ENCODE data around the gene NMT1. TPM values are rescaled to one million over a fixed set of nuclear protein-coding genes. Genes with fewer than 3 reads are reported as not detected.

NMT1 gene
- total RNA-seq, 2 experiments from 2014 or later = 61.1 to 62.2 TPM

DNA sequence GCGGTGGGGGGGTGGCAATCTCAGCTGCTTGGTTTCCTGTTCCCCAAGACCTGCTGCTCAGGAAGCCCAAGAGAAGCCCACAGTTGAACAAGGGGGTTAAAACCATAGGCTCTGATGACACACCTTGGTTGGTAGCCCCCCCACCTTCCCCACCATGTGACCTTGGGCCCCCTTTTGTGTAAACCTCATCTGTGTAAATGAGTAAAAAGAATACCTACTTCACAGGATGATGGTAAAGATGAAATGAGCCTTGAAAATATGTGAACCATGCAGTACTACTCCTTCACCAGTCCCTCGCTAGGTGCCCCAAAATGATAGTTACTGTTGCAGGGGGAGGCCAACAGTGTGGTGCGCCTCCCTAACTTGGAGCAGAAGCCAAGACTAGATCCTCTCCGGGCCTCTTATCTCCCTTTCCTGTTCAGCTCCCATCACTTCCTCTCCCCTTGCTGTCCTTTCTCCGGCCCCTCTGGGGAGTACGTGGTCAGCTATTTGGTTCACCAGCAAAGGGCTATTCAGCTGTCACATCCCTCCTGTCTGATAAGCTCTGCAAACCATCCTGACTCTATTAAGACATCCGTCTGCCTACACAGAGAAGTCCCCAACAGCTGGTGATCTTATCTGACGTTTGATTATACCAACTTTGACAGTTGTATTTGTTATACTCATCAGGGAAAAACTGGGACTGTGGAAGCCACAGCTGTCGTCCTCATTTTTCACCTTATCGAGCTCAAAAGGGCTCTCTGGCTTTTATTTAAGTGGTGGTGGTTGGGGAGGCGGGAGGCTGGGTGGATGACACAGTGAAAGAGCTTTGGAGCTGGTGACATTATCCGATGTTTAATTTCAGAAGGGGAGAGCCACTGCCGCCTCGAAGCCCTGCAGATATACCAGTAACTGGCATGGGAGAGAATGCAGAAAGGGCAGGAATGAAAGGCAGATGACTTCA, 29.6 kb upstream of the NMT1 start:
- peaks cover 71% of the 10 kb centered on the region for H3K36me3 ChIP-seq (ENCODE audit: insufficient read depth, low read length)
- H3K27ac ChIP-seq (ENCODE audit: low read depth in 1 of 2, low read length in 2 of 2) = no peak overlapping the region
- H3K4me1 Mint-ChIP-seq (ENCODE audit: low read depth) = no peaks in the 10 kb centered on the region
- ChIA-PET POLR2A (interaction anchor here (0.6 kb wide), 1 partner anchor 234 kb away, joined by 4 read pairs; no protein-coding TSS in a partner anchor), CTCF (no interaction called here)
- H3K9me3 ChIP-seq (ENCODE audit: control insufficient read depth in 1 of 2, insufficient read depth in 1 of 2, low read length in 2 of 2) = no peaks in the 10 kb centered on the region
- no peak overlapping the region for H3K4me3 Mint-ChIP-seq
- TF ChIP-seq, protein P1, sequence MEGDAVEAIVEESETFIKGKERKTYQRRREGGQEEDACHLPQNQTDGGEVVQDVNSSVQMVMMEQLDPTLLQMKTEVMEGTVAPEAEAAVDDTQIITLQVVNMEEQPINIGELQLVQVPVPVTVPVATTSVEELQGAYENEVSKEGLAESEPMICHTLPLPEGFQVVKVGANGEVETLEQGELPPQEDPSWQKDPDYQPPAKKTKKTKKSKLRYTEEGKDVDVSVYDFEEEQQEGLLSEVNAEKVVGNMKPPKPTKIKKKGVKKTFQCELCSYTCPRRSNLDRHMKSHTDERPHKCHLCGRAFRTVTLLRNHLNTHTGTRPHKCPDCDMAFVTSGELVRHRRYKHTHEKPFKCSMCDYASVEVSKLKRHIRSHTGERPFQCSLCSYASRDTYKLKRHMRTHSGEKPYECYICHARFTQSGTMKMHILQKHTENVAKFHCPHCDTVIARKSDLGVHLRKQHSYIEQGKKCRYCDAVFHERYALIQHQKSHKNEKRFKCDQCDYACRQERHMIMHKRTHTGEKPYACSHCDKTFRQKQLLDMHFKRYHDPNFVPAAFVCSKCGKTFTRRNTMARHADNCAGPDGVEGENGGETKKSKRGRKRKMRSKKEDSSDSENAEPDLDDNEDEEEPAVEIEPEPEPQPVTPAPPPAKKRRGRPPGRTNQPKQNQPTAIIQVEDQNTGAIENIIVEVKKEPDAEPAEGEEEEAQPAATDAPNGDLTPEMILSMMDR (IDR thresholded peaks at IDR 0.05) = no peak
- H3K27me3 ChIP-seq (ENCODE audit: control insufficient read depth in 1 of 2, insufficient read depth in 2 of 2, low read length in 2 of 2) = no peaks in the 10 kb centered on the region
- intact Hi-C loops (cut with DNase I, micrococcal nuclease) = loop anchor here in 1 of 2 experiments (5.0 kb wide), 1 partner anchor 46 kb away; no protein-coding TSS in a partner anchor
- no peak overlapping the region for H3K4me3 ChIP-seq (ENCODE audit: low read length)
- no peaks in the 10 kb centered on the region for H3K4me1 ChIP-seq (ENCODE audit: insufficient read depth, low read length)
- H3K9me3 Mint-ChIP-seq = no peaks in the 10 kb centered on the region
- DNase-seq = no peak
- H3K27me3 Mint-ChIP-seq = no peaks in the 10 kb centered on the region
- H3K27ac Mint-ChIP-seq = no peak overlapping the region
- ATAC-seq (ENCODE audit: poor library complexity) = no peak
- peaks cover 63% of the 10 kb centered on the region for H3K36me3 Mint-ChIP-seq (ENCODE audit: low read depth)

DNA sequence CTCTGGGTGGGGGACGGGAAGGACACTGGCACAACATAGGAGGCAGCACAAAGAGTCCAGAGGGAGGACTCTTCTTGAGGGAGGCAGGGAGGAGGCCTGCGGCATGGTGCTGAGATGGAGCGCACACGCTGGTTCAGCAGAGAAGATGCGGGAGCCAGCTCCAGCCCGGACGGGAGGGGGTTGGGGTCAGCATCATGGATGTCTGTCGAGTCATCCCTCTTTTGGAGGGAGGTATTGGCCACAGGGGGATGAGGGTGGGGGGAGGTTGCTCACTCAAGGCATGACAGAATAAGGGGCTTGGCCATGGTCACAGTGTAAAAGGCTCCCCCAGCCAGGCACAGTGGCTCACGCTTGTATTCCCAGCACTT, 29.0 kb upstream of the NMT1 start:
- TF ChIP-seq, protein P1 (IDR thresholded peaks at IDR 0.05) = no peak

GRCh38 chr17:45034599-45034998, 26.5 kb upstream of the NMT1 start:
- ATAC-seq (ENCODE audit: poor library complexity) (no peak), DNase-seq (no peak)
- ChIA-PET CTCF (interaction anchor here (1.1 to 1.8 kb wide), 2 partner anchors 13 to 64 kb away, joined by 3 to 5 read pairs; no protein-coding TSS in a partner anchor), POLR2A (interaction anchor here (1.3 kb wide), 1 partner anchor 15 kb away, joined by 3 read pairs; no protein-coding TSS in a partner anchor)
- H3K27me3 ChIP-seq (ENCODE audit: control insufficient read depth in 1 of 2, insufficient read depth in 2 of 2, low read length in 2 of 2) = no peaks in the 10 kb centered on the region
- H3K4me3 ChIP-seq (ENCODE audit: low read length) = no peak overlapping the region
- peaks cover 55% of the 10 kb centered on the region for H3K36me3 ChIP-seq (ENCODE audit: insufficient read depth, low read length)
- Mint-ChIP-seq H3K4me3 (no peak overlapping the region), H3K36me3 (ENCODE audit: low read depth) (peaks cover 52% of the 10 kb centered on the region), H3K9me3 (no peaks in the 10 kb centered on the region), H3K27ac (no peak overlapping the region), H3K4me1 (ENCODE audit: low read depth) (no peaks in the 10 kb centered on the region), H3K27me3 (no peaks in the 10 kb centered on the region)
- no peaks in the 10 kb centered on the region for H3K9me3 ChIP-seq (ENCODE audit: control insufficient read depth in 1 of 2, insufficient read depth in 1 of 2, low read length in 2 of 2)
- peaks cover 8% of the 10 kb centered on the region for H3K4me1 ChIP-seq (ENCODE audit: insufficient read depth, low read length)
- intact Hi-C loops (cut with DNase I, micrococcal nuclease) = loop anchor here in 1 of 2 experiments (5.0 kb wide), 1 partner anchor 43 kb away; no protein-coding TSS in a partner anchor
- no peak overlapping the region for H3K27ac ChIP-seq (ENCODE audit: low read depth in 1 of 2, low read length in 2 of 2)
- TF ChIP-seq, protein P1 (IDR thresholded peaks at IDR 0.05) = no peak

More for the DNA sequence above, 29.0 kb upstream of the NMT1 start:
- Histone ChIP-seq H3K9me3 (ENCODE audit: control insufficient read depth in 1 of 2, insufficient read depth in 1 of 2, low read length in 2 of 2) (no peaks in the 10 kb centered on the region), H3K4me3 (ENCODE audit: low read length) (no peak overlapping the region), H3K36me3 (ENCODE audit: insufficient read depth, low read length) (peaks cover 65% of the 10 kb centered on the region), H3K27ac (ENCODE audit: low read depth in 1 of 2, low read length in 2 of 2) (no peak overlapping the region), H3K4me1 (ENCODE audit: insufficient read depth, low read length) (no peaks in the 10 kb centered on the region), H3K27me3 (ENCODE audit: control insufficient read depth in 1 of 2, insufficient read depth in 2 of 2, low read length in 2 of 2) (no peaks in the 10 kb centered on the region)
- DNase-seq (no peak), ATAC-seq (ENCODE audit: poor library complexity) (no peak)
- intact Hi-C loops (cut with DNase I, micrococcal nuclease) = loop anchor here in 1 of 2 experiments (5.0 kb wide), 1 partner anchor 45 kb away; no protein-coding TSS in a partner anchor
- ChIA-PET POLR2A (interaction anchor here (0.6 kb wide), 1 partner anchor 235 kb away, joined by 4 read pairs; no protein-coding TSS in a partner anchor), CTCF (no interaction called here)
- no peak overlapping the region for H3K4me3 Mint-ChIP-seq
- H3K9me3 Mint-ChIP-seq = no peaks in the 10 kb centered on the region
- no peak overlapping the region for H3K27ac Mint-ChIP-seq
- no peaks in the 10 kb centered on the region for H3K4me1 Mint-ChIP-seq (ENCODE audit: low read depth)
- no peaks in the 10 kb centered on the region for H3K27me3 Mint-ChIP-seq
- H3K36me3 Mint-ChIP-seq (ENCODE audit: low read depth) = peaks cover 62% of the 10 kb centered on the region
